A673 (cell line): ENCODE results near the gene HAUS1. TPM values are rescaled to one million over a fixed set of nuclear protein-coding genes. Genes with fewer than 3 reads are reported as not detected.
A peak's percentile ranks its signal among the peaks of the same experiment; 100 is the strongest.
"Not testable (repeated sequence)": the region's sequence is repeated elsewhere in the genome, so short reads cannot be mapped to it uniquely, and the experiment has no call there.

Experiments
- BruUV-seq: library from RNA; stranded (reverse); fragments of 400-500 nt; replicated peaks from 2 replicates; lab custom pipeline; 2021; lab: Mats Ljungman, UMichigan
- CTCF ChIA-PET: fragments of 300-600 bp; sonication (Branson Sonifier 250); formaldehyde crosslinking; loops from one replicate; lab custom pipeline; 2022; ENCODE audit warnings: antibody characterized with exemption; lab: Charles Lee
- POLR2A ChIA-PET: fragments of 300-600 bp; sonication (Branson Sonifier 250); formaldehyde crosslinking; loops from one replicate; lab custom pipeline; 2022; ENCODE audit warnings: antibody characterized with exemption; ENCODE audit not compliant: low non-redundant PET; lab: Charles Lee
- DNase-seq: peaks from one replicate; pipeline ENCODE4 v3.0.0-alpha.2; 2015; ENCODE audit warnings: low spot score
- H3K27ac ChIP-seq: fragments of 200-600 bp; sonication (generic); 2 replicates; pipeline ENCODE4 v1.5.1; 2016; ENCODE audit warnings: mixed run types, low read depth, mild to moderate bottlenecking, mixed read lengths, antibody characterized with exemption, low read length; ENCODE audit not compliant: poor library complexity, severe bottlenecking
- H3K27me3 ChIP-seq: fragments of 200-600 bp; sonication (generic); replicated peaks from 2 replicates; pipeline ENCODE4 v1.6.1; 2017; ENCODE audit warnings: mixed run types, low read depth, mild to moderate bottlenecking, mixed read lengths, antibody characterized with exemption, low read length; ENCODE audit not compliant: insufficient read depth, poor library complexity
- H3K36me3 ChIP-seq: fragments of 200-600 bp; sonication (generic); 2 replicates; pipeline ENCODE4 v1.6.1; 2016; ENCODE audit warnings: mixed run types, mild to moderate bottlenecking, mixed read lengths, antibody characterized with exemption, low read length; ENCODE audit not compliant: insufficient read depth, poor library complexity, severe bottlenecking
- H3K4me1 ChIP-seq: fragments of 200-600 bp; sonication (generic); 2 replicates; pipeline ENCODE4 v1.6.1; 2017; ENCODE audit warnings: mixed run types, mild to moderate bottlenecking, mixed read lengths, antibody characterized with exemption, low read length; ENCODE audit not compliant: insufficient read depth, poor library complexity, severe bottlenecking
- H3K4me3 ChIP-seq: fragments of 200-600 bp; sonication (generic); 2 replicates; pipeline ENCODE4 v1.5.1; 2016; ENCODE audit warnings: low read depth, mixed run types, mild to moderate bottlenecking, mixed read lengths, low read length; ENCODE audit not compliant: poor library complexity, severe bottlenecking
- H3K9me3 ChIP-seq: fragments of 200-600 bp; sonication (generic); 2 replicates; pipeline ENCODE4 v1.6.1; 2016; ENCODE audit warnings: mixed run types, low read depth, mild to moderate bottlenecking, mixed read lengths, antibody characterized with exemption, low read length; ENCODE audit not compliant: poor library complexity, severe bottlenecking
- CTCF ChIP-seq: fragments of 300-800, 200-600 bp; sonication (generic); conservative IDR thresholded peaks from 2 replicates; pipeline ENCODE4 v1.5.1; 2017; ENCODE audit warnings: low read depth, mild to moderate bottlenecking, antibody characterized with exemption, low read length, moderate library complexity, mixed read lengths
- EZH2 ChIP-seq: fragments of 200-600 bp; sonication (generic); IDR thresholded peaks from 2 replicates; pipeline ENCODE4 v1.6.1; 2017; ENCODE audit warnings: borderline replicate concordance, low read depth, mild to moderate bottlenecking, mixed read lengths, antibody characterized with exemption, low read length; ENCODE audit not compliant: poor library complexity, severe bottlenecking
- intact Hi-C: fragments of 100-400 bp; cut with micrococcal nuclease; formaldehyde crosslinking; loops from one replicate; pipeline ENCODE4 v1.10.0; 2022; ENCODE audit not compliant: unreplicated experiment
- total RNA-seq: library from RNA; stranded (reverse); gene quantifications from 2 replicates; pipeline ENCODE4 v1.2.3, GENCODE V29; 2021

The HAUS1 gene
- total RNA-seq, 1 experiment from 2014 or later: 76.9 TPM

GRCh38 chr18:46084431-46084830 lies 19.8 kb upstream of the HAUS1 start:
- DNase-seq: no peak
- CTCF ChIA-PET: no interaction called here
- Histone ChIP-seq H3K4me1 (no peaks in the 10 kb centered on the region), H3K27ac (no peak overlapping the region), H3K36me3 (peaks cover 98% of the 10 kb centered on the region), H3K27me3 (no peaks in the 10 kb centered on the region), H3K9me3 (no peaks in the 10 kb centered on the region), H3K4me3 (no peak overlapping the region)
- intact Hi-C loops: no loop called here
- BruUV-seq: TSS peak; percentile 4
- TF ChIP-seq EZH2: no peak
- TF ChIP-seq CTCF: no peak
- POLR2A ChIA-PET: no interaction called here

DNA sequence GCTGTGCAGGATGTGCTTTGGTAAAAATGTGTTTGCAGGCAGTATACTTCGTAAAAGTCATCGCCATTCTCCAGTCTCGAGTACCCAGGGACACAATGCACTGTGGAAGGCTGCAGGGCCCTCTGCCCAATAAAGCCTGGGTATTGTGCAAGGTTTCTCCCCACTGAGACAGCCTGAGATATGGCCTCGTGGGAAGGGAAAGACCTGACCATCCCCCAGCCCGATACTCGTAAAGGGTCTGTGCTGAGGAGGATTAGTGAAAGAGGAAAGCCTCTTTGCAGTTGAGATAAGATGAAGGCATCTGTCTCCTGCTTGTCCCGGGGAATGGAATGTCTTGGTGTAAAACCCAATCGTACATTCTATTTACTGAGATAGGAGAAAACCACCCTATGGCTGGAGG lies 15.7 kb upstream of the HAUS1 start:
- intact Hi-C loops, H3K9me3 ChIP-seq, H3K27me3 ChIP-seq, CTCF ChIA-PET, BruUV-seq, H3K4me3 ChIP-seq, DNase-seq, POLR2A ChIA-PET, H3K27ac ChIP-seq, H3K4me1 ChIP-seq: not testable (repeated sequence)
- peaks cover 99% of the 10 kb centered on the region for H3K36me3 ChIP-seq

GRCh38 chr18:46095532-46095931 lies 8.7 kb upstream of the HAUS1 start:
- H3K27me3 ChIP-seq: no peaks in the 10 kb centered on the region
- ChIA-PET CTCF (no interaction called here), POLR2A (no interaction called here)
- H3K27ac ChIP-seq: no peak overlapping the region
- no peak overlapping the region for H3K4me3 ChIP-seq
- intact Hi-C loops: no loop called here
- H3K36me3 ChIP-seq: peaks cover 44% of the 10 kb centered on the region
- TF ChIP-seq EZH2: no peak
- TF ChIP-seq CTCF: no peak
- no peak for DNase-seq
- BruUV-seq: no TSS peak
- peaks cover 6% of the 10 kb centered on the region for H3K4me1 ChIP-seq
- no peaks in the 10 kb centered on the region for H3K9me3 ChIP-seq

DNA sequence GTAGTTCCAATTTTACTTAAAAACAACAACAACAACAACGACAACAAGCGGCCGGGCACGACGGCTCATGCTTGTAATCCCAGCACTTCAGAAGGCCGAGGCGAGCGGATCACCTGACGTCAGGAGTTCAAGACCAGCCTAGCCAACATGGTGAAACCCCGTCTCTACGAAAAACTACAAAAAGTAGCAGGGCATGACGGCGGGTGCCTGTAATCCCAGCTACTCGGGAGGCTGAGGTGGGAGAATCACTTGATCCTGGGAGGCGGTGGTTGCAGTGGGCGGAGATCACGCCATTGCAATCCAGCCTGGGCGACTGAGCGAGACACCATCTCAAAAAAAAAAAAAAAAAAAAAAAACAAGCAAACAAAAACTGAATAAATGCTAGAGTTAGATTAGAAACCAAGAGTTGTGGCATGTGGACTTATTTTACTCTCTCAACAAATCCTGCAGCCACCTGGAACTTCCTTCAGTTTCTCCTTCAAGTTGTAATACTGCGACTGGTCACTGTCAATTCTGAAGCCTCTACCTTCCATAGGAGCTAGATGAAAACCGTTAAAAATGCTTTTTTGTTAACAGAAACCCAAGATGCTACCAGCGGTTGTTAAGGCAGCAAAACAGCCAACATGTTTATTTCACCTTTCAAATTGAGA lies 7.4 kb upstream of the HAUS1 start:
- Histone ChIP-seq H3K36me3 (peaks cover 32% of the 10 kb centered on the region), H3K27ac (peak overlapping the region; percentile 80), H3K4me3 (peak overlapping the region; percentile 79), H3K9me3 (no peaks in the 10 kb centered on the region), H3K4me1 (peaks cover 6% of the 10 kb centered on the region), H3K27me3 (no peaks in the 10 kb centered on the region)
- no peak for TF ChIP-seq EZH2
- TF ChIP-seq CTCF: no peak
- BruUV-seq: TSS peak; percentile 65
- ChIA-PET CTCF (interaction anchor here (0.9 kb wide), 1 partner anchor 561 kb away, joined by 5 read pairs; no protein-coding TSS in a partner anchor), POLR2A (no interaction called here)
- intact Hi-C loops: no loop called here
- no peak for DNase-seq
